GM18526 (cell line): ENCODE results near the gene TRIM71.

Experiments used
- POLR2A ChIP-seq: IDR thresholded peaks from 3 replicates; pipeline ENCODE4 v1.6.1; 2011; ENCODE audit not compliant: insufficient read length; ENCODE audit errors: extremely low read depth

TRIM71 gene

GRCh38 chr3:32818229-32818969 is 602 bp downstream of the TRIM71 start:
- TF ChIP-seq POLR2A = no peak

GRCh38 chr3:32818970-32819511 is 1.2 kb downstream of the TRIM71 start:
- no peak for TF ChIP-seq POLR2A

GRCh38 chr3:32819551-32820348 is 2.0 kb downstream of the TRIM71 start:
- TF ChIP-seq POLR2A = no peak

- TF ChIP-seq POLR2A = no peak
These were observed 2.6 kb downstream of the TRIM71 start for GRCh38 chr3:32820430-32820829.

GRCh38 chr3:32820971-32821685 is 3.3 kb downstream of the TRIM71 start:
- no peak for TF ChIP-seq POLR2A

- TF ChIP-seq POLR2A = no peak
These were observed 4.0 kb downstream of the TRIM71 start for GRCh38 chr3:32821686-32822296.

GRCh38 chr3:32822609-32823498 is 5.1 kb downstream of the TRIM71 start:
- TF ChIP-seq POLR2A = no peak

- TF ChIP-seq POLR2A = no peak
These were observed 8.0 kb downstream of the TRIM71 start for GRCh38 chr3:32825601-32826375.

GRCh38 chr3:32831062-32831461 is 13.3 kb downstream of the TRIM71 start:
- no peak for TF ChIP-seq POLR2A

- TF ChIP-seq POLR2A = no peak
These were observed 14.0 kb downstream of the TRIM71 start for GRCh38 chr3:32831791-32832190.

GRCh38 chr3:32832193-32832592 is 14.4 kb downstream of the TRIM71 start:
- TF ChIP-seq POLR2A = no peak

GRCh38 chr3:32835049-32835371 is 17.2 kb downstream of the TRIM71 start:
- TF ChIP-seq POLR2A = no peak

- TF ChIP-seq POLR2A = no peak
These were observed 18.2 kb downstream of the TRIM71 start for GRCh38 chr3:32835961-32836360.
